ENCODE results near the gene OFD1.
"Not testable (repeated sequence)": the region's sequence is repeated elsewhere in the genome, so short reads cannot be mapped to it uniquely, and the experiment has no call there.

OFD1 gene

DNA sequence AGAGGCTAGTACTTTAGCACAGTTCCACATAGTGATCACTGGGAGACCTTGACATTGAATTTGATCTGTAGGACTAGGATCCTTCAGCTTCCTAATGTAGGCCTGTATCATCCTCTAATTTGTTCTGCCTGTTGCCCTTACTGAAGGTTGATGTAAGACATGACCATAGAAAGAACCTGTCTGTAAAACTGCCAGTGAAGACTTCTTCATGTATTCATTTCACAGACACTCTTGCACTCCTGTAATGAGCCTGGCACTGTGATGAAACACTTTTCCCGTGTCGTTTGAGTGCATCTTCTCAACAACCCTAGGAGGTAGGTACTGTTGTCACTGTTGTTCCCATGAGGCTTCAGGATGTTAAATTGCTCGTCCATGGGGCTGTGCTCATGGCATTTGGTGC is 31.0 kb upstream of the OFD1 start:
- DNase-seq, result no peak

DNA sequence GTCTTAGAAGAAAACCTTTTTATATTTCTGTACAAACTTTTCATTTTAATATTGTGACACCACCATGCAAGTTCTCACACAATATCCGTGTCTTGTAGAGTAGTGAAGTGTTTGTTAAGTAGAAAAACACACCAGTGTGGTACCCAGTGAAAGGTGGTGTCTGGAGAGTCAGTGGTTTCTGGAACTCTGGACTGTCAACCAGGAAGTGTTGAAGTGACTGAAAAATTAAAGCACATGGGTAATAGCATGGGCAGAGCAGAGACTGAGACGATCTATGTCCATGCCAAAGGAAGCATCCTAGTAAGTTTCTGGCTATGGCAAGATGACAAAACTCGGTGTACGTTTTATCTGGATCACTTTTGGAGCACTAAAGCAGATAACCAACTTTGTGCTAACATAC is 23.4 kb upstream of the OFD1 start:
- DNase-seq, result no peak

DNA sequence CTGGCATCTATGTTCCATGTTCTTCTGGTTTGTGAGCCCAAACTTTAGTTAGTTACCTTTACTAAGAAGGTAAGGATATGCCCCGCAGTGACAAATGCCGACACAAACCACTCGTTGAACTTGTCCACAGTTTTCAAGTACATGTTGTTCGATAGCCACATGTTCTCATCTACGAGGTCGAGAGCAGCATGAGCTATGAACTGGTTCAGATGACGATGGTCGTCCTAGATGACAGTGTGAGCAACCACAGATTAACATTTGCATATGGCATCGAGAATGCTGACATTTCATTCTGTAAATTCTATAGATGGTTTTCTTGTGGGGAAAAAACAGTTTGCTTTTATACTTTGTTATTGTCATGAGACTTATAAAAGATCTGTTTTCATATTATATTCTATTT is 18.1 kb upstream of the OFD1 start:
- DNase-seq, result no peak

DNA sequence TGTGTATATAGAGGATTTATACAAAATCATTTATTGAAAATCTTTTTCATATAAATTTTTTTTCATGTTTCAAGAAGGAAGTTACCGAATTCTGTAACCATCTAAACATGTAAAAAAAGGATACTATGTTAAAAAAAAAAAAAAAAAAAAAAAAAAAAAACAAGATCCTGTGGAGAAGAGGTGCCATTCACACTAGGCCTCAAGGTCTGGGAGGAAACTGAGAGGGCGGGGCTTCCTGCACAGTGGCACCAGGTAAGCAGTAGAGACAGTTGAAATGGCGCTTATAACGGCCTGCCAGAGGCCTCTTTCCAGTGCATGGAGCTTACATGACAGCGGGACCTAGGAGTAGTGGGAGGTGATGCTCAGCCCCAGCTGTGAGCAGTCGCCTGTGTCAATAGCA is 17.6 kb upstream of the OFD1 start:
- no peak for DNase-seq

DNA sequence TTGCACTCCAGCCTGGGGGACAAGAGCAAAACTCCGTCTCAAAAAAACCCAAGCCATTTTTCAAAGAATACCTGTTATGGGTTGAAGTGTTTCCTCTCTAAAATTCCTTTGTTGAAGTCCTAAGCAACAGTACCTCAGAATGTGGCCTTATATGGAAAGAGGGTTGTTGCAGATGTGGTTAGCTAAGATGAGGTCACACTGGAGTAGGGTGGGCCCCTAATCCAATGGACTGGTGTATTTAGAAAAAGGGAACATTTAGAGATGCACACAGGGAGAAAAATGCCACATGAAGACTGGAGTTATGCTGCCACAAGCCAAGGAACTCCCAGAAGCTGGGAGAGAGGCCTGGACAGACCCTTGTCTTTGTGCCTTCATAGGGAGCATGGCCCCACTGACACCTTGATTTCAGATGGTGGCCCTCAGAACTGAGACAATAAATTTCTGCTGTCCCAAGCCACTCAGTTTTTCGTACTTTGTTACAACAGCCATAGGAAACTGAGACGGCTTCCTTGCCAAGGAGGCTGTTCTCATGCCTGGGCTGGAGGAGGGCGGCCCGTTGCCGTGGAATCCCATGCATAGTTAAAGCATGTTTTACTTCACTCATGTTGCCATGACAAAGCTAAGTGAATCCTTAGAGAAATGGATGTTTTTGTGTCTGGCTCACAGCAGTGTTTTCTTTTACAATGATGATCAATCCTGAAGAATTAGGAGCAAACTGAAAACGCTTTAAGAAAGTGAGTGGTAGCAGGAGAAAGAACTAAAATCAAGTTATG is 16.7 kb upstream of the OFD1 start:
- peak; percentile 15 for DNase-seq

DNA sequence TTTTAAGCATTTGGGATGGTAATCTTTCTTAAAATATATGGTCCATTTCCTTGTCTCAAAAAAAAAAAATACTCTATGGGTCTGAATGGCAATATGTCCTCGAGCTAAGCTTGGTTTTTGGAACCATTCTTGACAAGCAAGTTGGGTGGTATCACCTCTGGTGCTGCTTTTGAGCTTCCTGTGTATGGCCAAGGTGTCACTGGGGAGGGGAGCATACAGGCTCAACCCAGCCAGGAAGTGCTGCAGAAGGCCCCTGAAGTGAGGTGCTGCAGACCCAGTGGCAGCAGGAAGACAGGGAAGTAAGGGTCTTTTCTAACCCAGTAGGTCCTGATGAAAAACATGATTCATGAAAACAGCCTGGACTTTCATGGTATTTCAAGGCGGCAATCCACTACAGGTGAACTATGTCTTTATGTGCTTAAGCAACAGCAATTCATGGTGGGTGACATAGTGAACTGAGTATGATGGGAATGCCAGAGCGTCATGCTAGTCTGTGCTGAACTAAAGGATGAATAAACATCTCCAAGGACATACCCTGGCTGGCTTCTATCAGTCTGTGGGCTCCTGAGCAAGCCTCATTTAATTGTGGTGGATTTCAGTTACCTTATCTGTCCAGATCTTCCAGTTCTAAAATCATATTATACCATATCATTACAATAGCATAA is 15.2 kb upstream of the OFD1 start:
- DNase-seq, result no peak

DNA sequence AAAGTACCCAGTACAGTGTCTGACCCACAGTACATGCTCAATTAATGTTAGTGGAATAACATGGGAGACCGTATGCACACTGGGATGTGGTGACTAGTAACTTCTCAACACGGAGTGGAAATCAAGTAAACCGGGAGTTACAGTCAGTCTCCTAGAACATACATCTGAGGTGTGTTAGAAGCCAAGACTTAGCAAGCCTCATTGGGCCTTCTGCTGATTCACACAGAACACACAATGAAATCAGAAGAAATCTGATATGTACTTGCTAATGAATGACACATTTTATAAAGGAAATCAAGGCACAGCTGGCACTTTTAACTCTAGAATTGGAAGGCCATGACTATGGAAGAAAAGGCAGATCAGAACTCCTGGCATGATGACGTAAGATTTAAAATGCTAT is 13.2 kb upstream of the OFD1 start:
- DNase-seq, result no peak

DNA sequence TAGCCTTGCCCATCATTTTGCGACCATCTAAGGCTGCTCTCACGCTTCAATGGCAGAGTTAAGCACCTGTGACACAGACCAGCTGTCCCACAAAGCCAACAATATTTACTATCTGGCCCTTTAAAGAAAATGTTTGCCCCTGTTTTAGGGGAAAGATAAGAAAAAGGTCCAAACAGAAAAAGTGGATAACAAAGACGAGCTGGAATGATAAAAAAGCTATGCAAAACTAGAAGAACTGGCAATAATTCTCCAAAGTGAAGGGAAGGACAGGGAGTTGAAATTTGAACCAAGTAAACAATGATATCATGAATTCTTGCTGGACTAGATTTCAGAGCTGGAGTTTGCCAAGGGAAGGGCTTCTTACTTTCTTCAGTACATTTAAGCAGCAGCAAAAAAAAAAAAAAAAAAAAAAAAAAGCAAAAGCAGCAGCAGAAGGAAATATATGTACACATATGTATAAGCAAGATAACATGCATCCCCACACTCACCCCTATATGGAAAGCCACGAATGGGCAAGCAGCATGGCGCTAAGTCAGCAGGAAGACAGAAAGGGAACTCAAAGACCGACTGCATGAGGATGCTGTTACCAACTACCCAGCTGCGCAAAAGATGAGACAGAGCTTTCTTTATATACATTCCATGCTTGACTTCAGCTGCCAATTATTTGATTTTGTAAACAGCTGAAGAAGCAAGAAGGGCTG is 12.6 kb upstream of the OFD1 start:
- peak; percentile 54 for DNase-seq

DNA sequence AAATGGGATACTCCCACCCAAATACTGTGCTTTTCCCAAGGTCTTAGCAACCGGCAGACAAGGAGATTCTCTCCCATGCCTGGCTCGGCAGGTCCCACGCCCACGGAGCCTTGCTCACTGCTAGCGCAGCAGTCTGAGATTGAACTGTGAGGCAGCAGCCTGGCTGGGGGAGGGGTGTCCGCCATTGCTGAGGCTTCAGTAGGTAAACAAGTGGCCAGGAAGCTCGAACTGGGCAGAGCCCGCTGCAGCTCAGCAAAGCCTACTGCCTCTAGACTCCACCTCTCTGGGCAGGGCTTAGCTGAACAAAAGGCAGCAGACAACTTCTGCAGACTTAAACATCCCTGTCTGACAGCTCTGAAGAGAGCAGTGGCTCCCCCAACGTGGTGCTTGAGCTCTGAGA is 9.7 kb upstream of the OFD1 start:
- DNase-seq, result not testable (repeated sequence)

DNA sequence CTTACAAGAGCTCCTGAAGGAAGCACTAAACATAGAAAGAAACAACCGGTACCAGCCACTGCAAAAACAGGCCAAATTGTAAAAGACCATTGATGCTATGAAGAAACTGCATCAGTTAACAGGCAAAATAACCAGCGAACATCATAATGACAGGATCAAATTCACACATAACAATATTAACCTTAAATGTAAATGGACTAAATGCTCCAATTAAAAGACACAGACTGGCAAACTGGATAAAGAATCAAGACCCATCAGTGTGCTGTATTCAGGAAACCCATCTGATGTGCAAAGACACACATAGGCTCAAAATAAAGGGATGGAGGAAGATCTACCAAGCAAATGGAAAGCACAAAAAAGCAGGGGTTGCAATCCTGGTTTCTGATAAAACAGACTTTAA is 8.0 kb upstream of the OFD1 start:
- DNase-seq, result not testable (repeated sequence)

DNA sequence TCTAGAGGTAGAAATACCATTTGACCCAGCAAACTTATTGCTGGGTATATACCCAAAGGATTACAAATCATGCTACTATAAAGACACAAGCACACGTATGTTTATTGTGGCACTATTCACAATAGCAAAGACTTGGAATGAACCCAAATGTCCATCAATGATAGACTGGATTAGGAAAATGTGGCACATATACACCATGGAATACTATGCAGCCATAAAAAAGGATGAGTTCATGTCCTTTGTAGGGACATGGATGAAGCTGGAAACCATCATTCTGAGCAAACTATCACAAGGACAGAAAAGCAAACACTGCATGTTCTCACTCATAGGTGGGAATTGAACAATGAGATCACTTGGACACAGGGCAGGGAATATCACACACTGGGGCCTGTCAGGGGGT is 4.0 kb upstream of the OFD1 start:
- DNase-seq, result not testable (repeated sequence)

DNA sequence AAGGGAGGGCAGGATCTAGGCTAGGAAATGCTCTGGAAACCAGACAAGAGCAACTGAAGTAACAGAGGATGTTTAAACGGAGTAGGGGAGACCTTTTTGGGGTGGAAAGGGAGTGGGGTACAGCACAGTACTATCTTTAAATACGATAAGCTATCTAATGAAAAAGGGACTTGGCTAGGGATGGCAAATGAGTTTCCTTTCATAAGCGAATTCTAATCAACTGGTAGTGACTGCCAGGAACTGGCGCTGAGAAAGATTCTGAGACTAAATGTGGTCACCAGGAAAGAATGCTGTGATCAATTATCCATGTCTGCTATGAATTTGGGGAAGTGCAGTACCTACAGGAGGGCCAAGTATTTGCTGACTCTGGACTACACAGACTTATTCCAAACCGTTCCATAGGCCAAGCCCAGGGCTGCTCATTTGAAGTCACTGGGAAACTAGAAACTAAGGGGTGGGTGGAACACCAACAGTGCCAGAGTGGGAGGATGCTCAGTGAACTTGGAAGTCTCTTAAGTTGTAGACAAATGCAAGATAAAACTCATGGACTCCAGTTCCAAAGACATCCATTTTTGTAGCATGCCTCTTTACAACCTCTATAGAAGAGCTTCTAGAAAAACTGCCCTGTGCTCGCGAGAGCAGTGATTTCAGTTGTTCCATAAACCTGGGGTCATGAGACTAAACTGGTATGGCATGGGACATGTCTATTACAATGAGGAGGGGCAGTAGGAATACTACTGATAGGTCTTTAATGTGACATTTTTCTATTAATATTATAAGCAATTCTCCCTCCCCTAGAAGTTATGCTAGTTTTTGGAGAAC is 2.1 kb upstream of the OFD1 start:
- DNase-seq, result no peak

DNA sequence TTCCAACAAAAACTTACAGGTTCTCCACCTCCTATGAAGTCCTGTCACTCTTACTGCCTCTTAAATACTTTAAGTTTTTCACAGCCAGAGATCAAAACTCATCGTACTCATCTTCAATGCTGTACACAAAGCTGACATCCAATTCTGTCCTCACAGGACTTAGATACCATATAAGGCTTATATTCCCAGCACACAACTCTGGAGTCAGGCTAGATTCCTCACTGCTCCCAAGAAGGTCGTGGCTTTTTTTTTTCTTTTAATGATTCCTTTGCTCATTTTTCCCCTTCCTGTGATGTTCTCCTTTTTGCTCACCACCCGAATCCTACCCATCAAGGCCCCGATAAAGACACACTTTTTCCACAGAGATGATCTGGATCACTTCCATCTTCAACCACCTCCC is 1.0 kb upstream of the OFD1 start:
- DNase-seq, result no peak

DNA sequence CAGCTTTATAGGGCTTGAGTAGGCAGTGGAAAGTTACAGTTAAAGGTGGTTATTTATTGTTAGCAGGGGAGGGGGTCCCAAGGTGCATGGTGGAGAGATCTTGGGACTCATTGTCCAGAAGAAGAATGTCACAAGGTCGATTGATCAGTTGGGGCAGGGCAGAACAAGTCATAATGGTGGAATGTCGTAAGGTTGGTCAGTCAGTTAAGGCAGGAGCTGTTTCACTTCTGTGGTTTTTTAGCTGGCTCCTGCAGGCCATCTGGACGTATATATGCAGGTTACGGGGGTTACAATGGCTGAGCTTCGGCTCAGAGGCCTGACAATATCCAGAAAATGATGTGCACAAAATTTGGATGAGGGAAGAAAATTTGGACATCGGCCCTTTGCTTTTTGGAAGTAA is 7.1 kb downstream of the OFD1 start:
- no peak for DNase-seq

DNA sequence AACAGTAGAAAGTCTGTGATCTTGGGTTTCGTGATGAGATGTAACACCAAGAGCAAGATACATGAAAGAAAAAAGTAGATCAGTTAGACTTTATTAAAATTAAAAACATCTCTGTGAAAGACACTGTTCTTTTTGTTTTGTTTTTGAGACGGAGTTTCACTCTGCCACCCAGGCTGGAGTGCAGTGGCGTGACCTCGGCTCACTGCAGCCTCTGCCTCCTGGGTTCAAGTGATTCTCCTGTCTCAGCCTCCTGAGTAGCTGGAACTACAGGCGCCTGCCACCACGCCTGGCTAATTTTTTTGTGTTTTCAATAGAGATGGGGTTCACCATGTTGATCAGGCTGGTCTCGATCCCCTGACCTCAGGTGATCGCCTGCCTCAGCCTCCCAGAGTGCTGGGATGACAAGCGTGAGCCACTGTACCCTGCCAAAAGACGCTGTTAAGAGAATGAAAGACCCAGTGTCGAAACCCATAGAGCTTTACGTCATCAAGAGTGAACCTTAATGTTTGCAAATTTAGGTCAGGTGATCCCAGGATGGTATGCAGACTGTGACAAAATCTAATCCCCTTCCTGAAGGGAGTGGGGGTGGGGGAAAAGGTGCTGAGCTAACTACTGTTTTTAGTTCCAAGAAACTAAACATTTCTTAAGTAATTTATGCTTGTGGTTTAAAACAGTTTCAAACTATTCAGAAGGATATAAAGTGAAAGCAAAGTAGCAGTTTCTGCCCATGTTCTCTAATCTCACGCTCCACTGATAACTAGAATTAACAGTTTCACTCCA is 8.0 kb downstream of the OFD1 start:
- no peak for DNase-seq

DNA sequence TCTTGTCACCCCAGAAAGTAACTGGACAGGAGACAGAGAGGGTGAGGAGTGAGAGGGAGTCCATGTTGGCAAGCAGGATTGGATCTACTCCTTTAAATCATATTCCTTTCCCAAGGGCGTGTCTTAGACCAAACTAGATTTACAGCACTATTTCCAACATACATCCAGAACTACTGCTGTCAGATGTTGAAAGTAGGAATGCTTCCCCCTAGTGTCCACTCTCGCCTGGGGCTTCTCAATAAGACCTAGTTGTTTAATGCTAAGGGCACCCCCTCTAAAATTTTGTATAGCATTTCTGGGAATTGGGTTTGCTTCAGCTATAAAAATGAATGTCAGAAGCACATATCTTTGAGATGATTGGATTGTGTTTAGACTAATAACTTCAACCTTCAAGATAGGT is 13.3 kb downstream of the OFD1 start:
- no peak for DNase-seq

DNA sequence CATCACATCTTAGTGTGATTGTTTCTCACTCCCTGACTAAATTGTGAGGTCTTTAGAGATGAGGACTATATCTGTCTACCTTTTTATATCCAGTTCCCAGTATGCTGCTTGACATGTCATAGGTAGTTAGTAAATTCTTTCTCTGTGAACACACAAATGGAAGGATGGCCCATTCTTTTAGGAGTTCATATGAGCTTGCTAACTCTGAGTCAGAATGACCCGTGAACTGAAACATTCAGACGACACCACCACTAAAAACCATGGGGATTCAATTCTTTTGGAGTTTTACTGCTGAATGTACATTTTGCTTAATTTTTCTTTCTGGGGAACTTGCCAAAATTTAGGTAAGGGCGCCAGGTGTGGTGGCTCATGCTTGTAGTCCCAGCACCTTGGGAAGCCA is 13.9 kb downstream of the OFD1 start:
- DNase-seq, result no peak

DNA sequence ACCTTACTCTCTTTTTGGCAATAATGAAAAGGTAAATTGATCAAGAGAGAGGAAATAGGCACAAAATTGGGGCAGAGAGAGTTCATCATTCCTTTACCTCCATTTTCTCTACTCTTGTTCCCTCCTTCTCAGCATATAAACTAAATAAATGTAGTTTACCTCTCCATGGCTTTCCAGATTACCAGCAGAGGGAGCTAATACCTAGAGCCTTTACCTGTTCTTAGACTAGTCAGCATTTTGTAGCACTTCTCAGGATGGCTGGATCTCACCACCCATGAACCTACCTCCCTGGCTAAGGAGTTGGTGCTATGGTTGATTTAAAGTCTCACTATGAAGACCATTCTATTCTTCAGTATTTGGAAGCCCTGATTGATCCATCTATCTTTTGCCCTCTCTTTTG is 15.7 kb downstream of the OFD1 start:
- no peak for DNase-seq

DNA sequence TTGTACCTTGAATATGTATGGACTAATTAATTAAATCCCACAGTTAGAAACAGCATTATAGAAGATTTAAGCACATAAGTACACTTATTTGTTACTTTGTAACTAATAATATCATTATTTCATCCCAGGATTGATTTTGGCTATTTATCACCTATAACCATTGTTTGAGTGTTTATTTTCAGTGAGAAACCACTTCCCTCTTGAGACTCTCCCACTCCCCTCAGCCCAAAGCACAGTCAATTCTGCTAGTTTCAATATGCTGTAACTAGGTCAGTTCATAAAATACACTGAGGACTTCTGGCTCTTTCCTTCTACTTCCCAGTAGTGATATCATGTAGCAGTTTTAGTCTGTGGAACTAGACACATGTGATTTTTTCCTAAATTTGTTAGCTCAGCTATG is 16.3 kb downstream of the OFD1 start:
- no peak for DNase-seq

DNA sequence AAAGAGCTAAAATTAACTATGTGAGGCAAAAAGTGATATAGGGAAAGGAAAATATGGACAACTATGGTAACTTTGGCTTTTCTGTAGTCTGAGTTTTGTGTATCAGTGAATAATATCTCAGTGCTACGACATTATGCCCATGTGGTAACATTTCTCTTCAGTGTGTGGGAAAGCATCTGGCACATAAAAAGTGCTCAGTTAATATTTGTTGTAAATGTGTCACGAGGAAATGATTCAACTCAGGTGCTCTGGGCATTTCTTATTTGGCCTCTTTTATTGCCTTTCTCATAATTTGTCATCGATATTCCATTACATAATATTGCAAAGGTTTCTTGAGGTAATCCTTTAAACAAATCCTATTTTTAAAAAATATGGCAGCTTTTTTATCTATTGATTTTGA is 17.6 kb downstream of the OFD1 start:
- no peak for DNase-seq

DNA sequence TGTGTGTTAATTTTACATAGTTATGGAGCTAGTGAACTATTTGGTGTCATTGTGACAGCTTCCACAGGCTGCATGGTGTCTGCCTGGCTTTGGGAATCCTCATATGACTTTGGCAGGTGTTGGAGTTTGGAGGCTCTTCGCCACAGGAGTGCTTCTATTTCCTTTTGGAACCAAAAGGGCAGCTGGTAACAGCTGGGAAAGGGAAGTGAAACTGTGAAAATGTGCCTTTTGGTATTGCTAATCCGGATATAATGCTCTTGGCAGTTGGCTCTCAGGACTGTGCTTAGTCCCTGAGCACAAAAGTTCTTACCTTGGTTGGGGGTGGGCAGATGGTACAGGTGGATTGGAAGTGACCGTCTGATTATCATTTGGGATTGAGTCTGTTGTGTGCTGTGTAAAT is 18.1 kb downstream of the OFD1 start:
- no peak for DNase-seq

DNA sequence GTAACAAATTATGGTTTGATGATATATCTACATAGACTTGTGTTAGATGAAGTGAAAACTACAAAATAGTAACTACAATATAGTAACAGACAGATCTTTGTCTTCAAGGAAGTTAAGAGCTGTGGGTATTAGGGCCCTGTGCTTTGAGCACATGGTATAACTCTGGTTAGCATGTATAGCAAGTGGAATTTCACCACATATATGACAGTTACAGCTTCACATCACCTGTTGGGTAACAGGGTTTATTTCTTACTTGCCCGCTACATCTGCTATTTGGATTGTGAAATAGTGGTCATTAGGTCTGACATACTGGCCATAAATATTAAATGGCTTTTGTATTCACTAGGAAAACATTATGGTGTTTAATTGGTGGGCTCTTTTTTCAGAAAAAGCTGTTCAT is 20.2 kb downstream of the OFD1 start:
- DNase-seq, result no peak

DNA sequence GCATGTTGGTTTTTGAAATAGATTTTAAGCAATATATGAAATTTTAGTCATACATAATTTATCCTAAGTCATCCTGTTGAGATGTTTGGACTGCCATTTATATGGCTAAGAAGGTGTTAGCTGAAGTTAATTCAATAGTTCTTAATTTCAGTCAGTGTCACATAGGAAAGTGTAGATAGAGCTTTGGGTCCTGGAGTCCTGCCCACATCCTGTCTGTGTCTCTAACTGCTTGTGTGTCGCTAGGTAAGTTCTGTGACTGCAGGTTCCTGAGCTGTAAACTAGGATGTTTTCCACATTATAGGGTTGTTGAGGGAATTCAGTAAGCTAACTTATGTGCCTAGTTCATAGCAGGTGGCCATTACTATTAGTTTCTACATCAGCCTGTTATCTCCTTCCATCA is 20.7 kb downstream of the OFD1 start:
- DNase-seq, result no peak
